GM12801 (cell line): ENCODE measurements around the gene GPR143.

Experiments used
- TF ChIP-seq, protein P1 (sequence below): IDR thresholded peaks from one replicate; pipeline ENCODE4 v1.5.1; 2011; ENCODE audit warnings: control low read depth; ENCODE audit not compliant: insufficient read length; ENCODE audit errors: extremely low read depth

GPR143 gene

DNA sequence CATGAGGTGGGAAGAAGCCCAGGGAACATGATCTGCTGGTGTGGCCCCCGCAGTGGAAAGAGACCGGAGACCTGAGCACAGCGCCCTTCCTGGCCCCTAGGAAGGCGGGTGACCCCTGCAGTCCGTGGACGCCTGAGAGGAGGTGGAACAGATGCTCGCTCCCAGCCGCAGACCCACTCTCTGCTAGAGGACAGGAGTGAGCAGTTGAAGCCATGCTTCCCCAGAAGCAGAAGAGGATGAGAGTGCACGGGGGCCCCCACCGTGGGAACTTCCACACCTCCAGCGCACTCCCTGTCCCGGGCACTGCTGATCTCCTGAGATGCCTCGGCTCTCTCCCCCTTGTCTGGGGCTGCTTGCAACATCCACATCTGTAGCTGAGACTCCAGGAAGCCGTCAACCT is 62.2 kb downstream of the GPR143 start:
- TF ChIP-seq, protein P1, sequence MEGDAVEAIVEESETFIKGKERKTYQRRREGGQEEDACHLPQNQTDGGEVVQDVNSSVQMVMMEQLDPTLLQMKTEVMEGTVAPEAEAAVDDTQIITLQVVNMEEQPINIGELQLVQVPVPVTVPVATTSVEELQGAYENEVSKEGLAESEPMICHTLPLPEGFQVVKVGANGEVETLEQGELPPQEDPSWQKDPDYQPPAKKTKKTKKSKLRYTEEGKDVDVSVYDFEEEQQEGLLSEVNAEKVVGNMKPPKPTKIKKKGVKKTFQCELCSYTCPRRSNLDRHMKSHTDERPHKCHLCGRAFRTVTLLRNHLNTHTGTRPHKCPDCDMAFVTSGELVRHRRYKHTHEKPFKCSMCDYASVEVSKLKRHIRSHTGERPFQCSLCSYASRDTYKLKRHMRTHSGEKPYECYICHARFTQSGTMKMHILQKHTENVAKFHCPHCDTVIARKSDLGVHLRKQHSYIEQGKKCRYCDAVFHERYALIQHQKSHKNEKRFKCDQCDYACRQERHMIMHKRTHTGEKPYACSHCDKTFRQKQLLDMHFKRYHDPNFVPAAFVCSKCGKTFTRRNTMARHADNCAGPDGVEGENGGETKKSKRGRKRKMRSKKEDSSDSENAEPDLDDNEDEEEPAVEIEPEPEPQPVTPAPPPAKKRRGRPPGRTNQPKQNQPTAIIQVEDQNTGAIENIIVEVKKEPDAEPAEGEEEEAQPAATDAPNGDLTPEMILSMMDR: no peak

DNA sequence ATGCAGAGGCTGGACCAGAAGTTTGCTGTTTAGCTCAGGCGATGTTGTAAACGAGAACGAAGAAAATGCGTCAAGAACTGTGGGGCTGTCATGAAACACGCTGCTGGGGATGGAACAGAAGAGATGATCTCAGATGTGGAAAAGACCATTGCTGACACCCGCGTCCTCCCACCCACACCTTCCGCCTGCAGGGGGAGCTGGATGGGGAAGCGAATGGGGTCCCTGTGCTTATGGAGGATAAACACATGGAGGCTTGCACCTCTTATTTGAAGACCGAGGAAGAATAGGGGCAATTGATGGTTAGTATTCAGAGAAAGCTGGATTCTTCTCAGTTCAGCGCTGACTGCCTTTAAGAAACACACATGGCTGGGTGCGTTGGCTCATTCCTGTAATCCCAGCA is 63.9 kb downstream of the GPR143 start:
- TF ChIP-seq, protein P1: no peak

GRCh38 chrX:9700555-9700954 is 65.1 kb downstream of the GPR143 start:
- TF ChIP-seq, protein P1: no peak

GRCh38 chrX:9698576-9698975 is 67.1 kb downstream of the GPR143 start:
- TF ChIP-seq, protein P1: no peak

- TF ChIP-seq, protein P1: no peak
These were observed 72.2 kb downstream of the GPR143 start for GRCh38 chrX:9693307-9694001.

GRCh38 chrX:9690046-9690445 is 75.6 kb downstream of the GPR143 start:
- TF ChIP-seq, protein P1: no peak

DNA sequence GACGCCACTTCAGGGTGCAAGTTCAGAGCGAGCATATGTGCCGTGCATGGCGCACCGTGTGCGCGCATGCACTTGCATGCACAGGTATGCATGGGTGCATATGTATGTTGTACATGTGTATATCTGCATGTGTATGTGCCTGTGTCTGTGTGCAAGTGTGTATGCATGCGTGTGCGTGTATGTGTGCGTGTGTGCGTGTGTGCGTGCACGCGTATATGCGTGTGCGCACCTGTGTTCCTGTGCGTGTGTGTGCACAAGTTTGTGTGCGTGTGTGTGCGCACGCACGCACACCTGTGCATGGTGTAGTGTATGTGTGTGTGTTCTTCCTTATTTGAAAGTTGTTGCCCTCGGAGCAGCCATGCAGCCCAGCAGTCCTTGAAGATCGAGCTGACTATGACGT is 76.8 kb downstream of the GPR143 start:
- TF ChIP-seq, protein P1: no peak
